Mesothelial cell of epicardium (in vitro differentiated cells): ENCODE data around the gene MCM5. TPM values are rescaled to one million over a fixed set of nuclear protein-coding genes. Genes with fewer than 3 reads are reported as not detected.

Experiments
- DNase-seq, 2 experiments: peaks; one replicate each; pipeline ENCODE4 v3.0.0; 2021; ENCODE audit warnings: low spot score in 2 of 2; ENCODE audit not compliant: unreplicated experiment in 2 of 2
- H3K27ac Mint-ChIP-seq: 2 replicates; pipeline ENCODE4 v1.8.0; 2021; ENCODE audit warnings: mixed read lengths
- H3K27me3 Mint-ChIP-seq: 2 replicates; pipeline ENCODE4 v1.8.0; 2021; ENCODE audit warnings: low read depth, mixed read lengths
- H3K36me3 Mint-ChIP-seq: 2 replicates; pipeline ENCODE4 v1.8.0; 2021; ENCODE audit warnings: mixed read lengths
- H3K4me1 Mint-ChIP-seq: 2 replicates; pipeline ENCODE4 v1.8.0; 2021; ENCODE audit warnings: mixed read lengths
- H3K4me3 Mint-ChIP-seq: 2 replicates; pipeline ENCODE4 v1.8.0; 2021; ENCODE audit warnings: mild to moderate bottlenecking, moderate library complexity, mixed read lengths
- H3K9me3 Mint-ChIP-seq: 2 replicates; pipeline ENCODE4 v1.8.0; 2021; ENCODE audit warnings: mixed read lengths
- total RNA-seq: library from RNA; stranded (reverse); gene quantifications from 3 replicates; pipeline ENCODE4 v1.2.1, GENCODE V29; 2021
- TF ChIP-seq, protein P1 (sequence below): fragments of 200-600 bp; sonication (generic); IDR thresholded peaks from one replicate; pipeline ENCODE4 v1.5.0; 2021; ENCODE audit warnings: antibody characterized with exemption; ENCODE audit not compliant: unreplicated experiment

The MCM5 gene
- total RNA-seq, 1 donor from 2014 or later, result 59.7 TPM

GRCh38 chr22:35368386-35368785, 31.6 kb upstream of the MCM5 start:
- Mint-ChIP-seq H3K9me3 (no peaks in the 10 kb centered on the region), H3K27ac (no peak overlapping the region), H3K4me1 (peaks cover 23% of the 10 kb centered on the region), H3K4me3 (no peak overlapping the region), H3K27me3 (no peaks in the 10 kb centered on the region), H3K36me3 (no peaks in the 10 kb centered on the region)
- TF ChIP-seq, protein P1, sequence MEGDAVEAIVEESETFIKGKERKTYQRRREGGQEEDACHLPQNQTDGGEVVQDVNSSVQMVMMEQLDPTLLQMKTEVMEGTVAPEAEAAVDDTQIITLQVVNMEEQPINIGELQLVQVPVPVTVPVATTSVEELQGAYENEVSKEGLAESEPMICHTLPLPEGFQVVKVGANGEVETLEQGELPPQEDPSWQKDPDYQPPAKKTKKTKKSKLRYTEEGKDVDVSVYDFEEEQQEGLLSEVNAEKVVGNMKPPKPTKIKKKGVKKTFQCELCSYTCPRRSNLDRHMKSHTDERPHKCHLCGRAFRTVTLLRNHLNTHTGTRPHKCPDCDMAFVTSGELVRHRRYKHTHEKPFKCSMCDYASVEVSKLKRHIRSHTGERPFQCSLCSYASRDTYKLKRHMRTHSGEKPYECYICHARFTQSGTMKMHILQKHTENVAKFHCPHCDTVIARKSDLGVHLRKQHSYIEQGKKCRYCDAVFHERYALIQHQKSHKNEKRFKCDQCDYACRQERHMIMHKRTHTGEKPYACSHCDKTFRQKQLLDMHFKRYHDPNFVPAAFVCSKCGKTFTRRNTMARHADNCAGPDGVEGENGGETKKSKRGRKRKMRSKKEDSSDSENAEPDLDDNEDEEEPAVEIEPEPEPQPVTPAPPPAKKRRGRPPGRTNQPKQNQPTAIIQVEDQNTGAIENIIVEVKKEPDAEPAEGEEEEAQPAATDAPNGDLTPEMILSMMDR, result no peak
- no peak for DNase-seq

- DNase-seq, result no peak
- H3K27me3 Mint-ChIP-seq, result no peaks in the 10 kb centered on the region
- H3K4me3 Mint-ChIP-seq, result no peak overlapping the region
- no peaks in the 10 kb centered on the region for H3K9me3 Mint-ChIP-seq
- H3K36me3 Mint-ChIP-seq, result no peaks in the 10 kb centered on the region
- peaks cover 25% of the 10 kb centered on the region for H3K4me1 Mint-ChIP-seq
- peak overlapping the region; percentile 44 for H3K27ac Mint-ChIP-seq
- TF ChIP-seq, protein P1, result no peak
These were observed 29.9 kb upstream of the MCM5 start for GRCh38 chr22:35369996-35370395.

DNA sequence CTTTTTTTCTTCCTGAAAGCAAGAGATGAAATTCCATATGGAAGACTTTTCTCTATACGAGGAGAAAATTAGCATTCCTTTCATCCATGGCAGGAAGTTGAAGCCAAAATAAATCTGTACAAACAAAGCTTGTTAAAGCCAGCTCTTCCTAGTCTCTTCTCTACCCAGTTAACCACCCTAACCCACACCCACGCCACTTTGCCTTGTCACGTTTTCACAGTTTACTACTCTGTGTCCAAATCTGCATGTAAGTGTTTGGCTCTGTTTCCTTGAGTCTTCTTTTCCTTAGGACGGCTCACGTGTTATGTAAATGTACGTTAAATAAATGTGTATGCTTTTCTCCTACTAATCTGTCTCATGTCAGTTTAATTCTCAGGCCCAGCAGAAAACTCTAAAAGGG, 26.2 kb upstream of the MCM5 start:
- H3K36me3 Mint-ChIP-seq, result no peaks in the 10 kb centered on the region
- peaks cover 44% of the 10 kb centered on the region for H3K4me1 Mint-ChIP-seq
- H3K27me3 Mint-ChIP-seq, result no peaks in the 10 kb centered on the region
- H3K27ac Mint-ChIP-seq, result peak overlapping the region; percentile 6
- no peak overlapping the region for H3K4me3 Mint-ChIP-seq
- no peak for DNase-seq
- H3K9me3 Mint-ChIP-seq, result no peaks in the 10 kb centered on the region
- TF ChIP-seq, protein P1, result no peak

- H3K27ac Mint-ChIP-seq, result no peak overlapping the region
- no peak for DNase-seq
- TF ChIP-seq, protein P1, result no peak
- H3K9me3 Mint-ChIP-seq, result no peaks in the 10 kb centered on the region
- no peak overlapping the region for H3K4me3 Mint-ChIP-seq
- no peaks in the 10 kb centered on the region for H3K27me3 Mint-ChIP-seq
- H3K36me3 Mint-ChIP-seq, result no peaks in the 10 kb centered on the region
- peaks cover 45% of the 10 kb centered on the region for H3K4me1 Mint-ChIP-seq
These were observed 24.9 kb upstream of the MCM5 start for GRCh38 chr22:35375031-35375430.

- no peaks in the 10 kb centered on the region for H3K27me3 Mint-ChIP-seq
- H3K9me3 Mint-ChIP-seq, result no peaks in the 10 kb centered on the region
- H3K36me3 Mint-ChIP-seq, result no peaks in the 10 kb centered on the region
- TF ChIP-seq, protein P1, result no peak
- H3K27ac Mint-ChIP-seq, result peak overlapping the region; percentile 78
- H3K4me1 Mint-ChIP-seq, result peaks cover 49% of the 10 kb centered on the region
- H3K4me3 Mint-ChIP-seq, result no peak overlapping the region
- no peak for DNase-seq
These were observed 24.4 kb upstream of the MCM5 start for GRCh38 chr22:35375526-35375925.
